Measurements from ENCODE around the gene PEX5L. TPM values are rescaled to one million over a fixed set of nuclear protein-coding genes. Genes with fewer than 3 reads are reported as not detected.
"Not testable (repeated sequence)": the region's sequence is repeated elsewhere in the genome, so short reads cannot be mapped to it uniquely, and the experiment has no call there.

PEX5L gene
- total RNA-seq, 1 donor: under 0.01 TPM

- DNase-seq (ENCODE audit: low read depth in 2 of 3, low spot score in 2 of 3): no peak
These were observed 18.9 kb downstream of the PEX5L start for GRCh38 chr3:180017846-180018245.

- no peak for DNase-seq (ENCODE audit: low read depth in 2 of 3, low spot score in 2 of 3)
These were observed 24.8 kb downstream of the PEX5L start for GRCh38 chr3:180011927-180012326.

GRCh38 chr3:180008318-180008717, 28.4 kb downstream of the PEX5L start:
- not testable (repeated sequence) for DNase-seq (ENCODE audit: low read depth in 2 of 3, low spot score in 2 of 3)

- no peak for DNase-seq (ENCODE audit: low read depth in 2 of 3, low spot score in 2 of 3)
These were observed 32.2 kb downstream of the PEX5L start for GRCh38 chr3:180004542-180004941.

GRCh38 chr3:180002006-180002405, 34.7 kb downstream of the PEX5L start:
- no peak for DNase-seq (ENCODE audit: low read depth in 2 of 3, low spot score in 2 of 3)

GRCh38 chr3:180000500-180000899, 36.2 kb downstream of the PEX5L start:
- DNase-seq (ENCODE audit: low read depth in 2 of 3, low spot score in 2 of 3): no peak

- no peak for DNase-seq (ENCODE audit: low read depth in 2 of 3, low spot score in 2 of 3)
These were observed 41.3 kb downstream of the PEX5L start for GRCh38 chr3:179995406-179995805.

- DNase-seq (ENCODE audit: low read depth in 2 of 3, low spot score in 2 of 3): no peak
These were observed 44.9 kb downstream of the PEX5L start for GRCh38 chr3:179991883-179992282.

- DNase-seq (ENCODE audit: low read depth in 2 of 3, low spot score in 2 of 3): no peak
These were observed 45.6 kb downstream of the PEX5L start for GRCh38 chr3:179991104-179991503.

GRCh38 chr3:179981646-179982045, 55.1 kb downstream of the PEX5L start:
- DNase-seq (ENCODE audit: low read depth in 2 of 3, low spot score in 2 of 3): no peak

GRCh38 chr3:179977356-179977755, 59.4 kb downstream of the PEX5L start:
- no peak for DNase-seq (ENCODE audit: low read depth in 2 of 3, low spot score in 2 of 3)

GRCh38 chr3:179973931-179974361, 62.8 kb downstream of the PEX5L start:
- DNase-seq (ENCODE audit: low read depth in 2 of 3, low spot score in 2 of 3): no peak

- no peak for DNase-seq (ENCODE audit: low read depth in 2 of 3, low spot score in 2 of 3)
These were observed 63.8 kb downstream of the PEX5L start for GRCh38 chr3:179972881-179973423.

GRCh38 chr3:179971280-179971679, 65.5 kb downstream of the PEX5L start:
- DNase-seq (ENCODE audit: low read depth in 2 of 3, low spot score in 2 of 3): no peak

- DNase-seq (ENCODE audit: low read depth in 2 of 3, low spot score in 2 of 3): no peak
These were observed 66.0 kb downstream of the PEX5L start for GRCh38 chr3:179970746-179971145.

GRCh38 chr3:179969525-179969924, 67.2 kb downstream of the PEX5L start:
- no peak for DNase-seq (ENCODE audit: low read depth in 2 of 3, low spot score in 2 of 3)

- no peak for DNase-seq (ENCODE audit: low read depth in 2 of 3, low spot score in 2 of 3)
These were observed 69.1 kb downstream of the PEX5L start for GRCh38 chr3:179967622-179968021.

- DNase-seq (ENCODE audit: low read depth in 2 of 3, low spot score in 2 of 3): no peak
These were observed 71.8 kb downstream of the PEX5L start for GRCh38 chr3:179964890-179965289.

GRCh38 chr3:179962629-179963387, 73.9 kb downstream of the PEX5L start:
- DNase-seq (ENCODE audit: low read depth in 2 of 3, low spot score in 2 of 3): no peak

GRCh38 chr3:179961703-179962078, 75.0 kb downstream of the PEX5L start:
- DNase-seq (ENCODE audit: low read depth in 2 of 3, low spot score in 2 of 3): no peak

- DNase-seq (ENCODE audit: low read depth in 2 of 3, low spot score in 2 of 3): no peak
These were observed 75.5 kb downstream of the PEX5L start for GRCh38 chr3:179961071-179961702.

- DNase-seq (ENCODE audit: low read depth in 2 of 3, low spot score in 2 of 3): no peak
These were observed 78.0 kb downstream of the PEX5L start for GRCh38 chr3:179958759-179959158.
